Naive B cell (primary cell): Measurements from ENCODE around the gene MAGOH. TPM values are rescaled to one million over a fixed set of nuclear protein-coding genes. Genes with fewer than 3 reads are reported as not detected.
A peak's percentile ranks its signal among the peaks of the same experiment; 100 is the strongest.
"Not testable (repeated sequence)": the region's sequence is repeated elsewhere in the genome, so short reads cannot be mapped to it uniquely, and the experiment has no call there.

ENCODE experiments used
- ATAC-seq, 2 donors: fragments of 150-1000 bp; cut with Tn5 transposase; 2 replicates each; pipeline ENCODE4 v1.10.0; 2021; ENCODE audit warnings: low read depth in 2 of 2, mild to moderate bottlenecking in 2 of 2, moderate library complexity in 2 of 2
- DNase-seq: peaks from one replicate; pipeline ENCODE4 v3.0.0; 2022
- H3K27ac Mint-ChIP-seq, 6 donors: one replicate each; pipeline ENCODE4 v1.8.0; 2020 to 2022; ENCODE audit warnings: mild to moderate bottlenecking in 6 of 6, mixed read lengths in 6 of 6, moderate library complexity in 5 of 6, inconsistent platforms in 2 of 6
- H3K27me3 Mint-ChIP-seq, 3 donors: one replicate each; pipeline ENCODE4 v1.8.0; 2021 to 2022; ENCODE audit warnings: mixed read lengths in 3 of 3, mild to moderate bottlenecking in 1 of 3
- H3K36me3 Mint-ChIP-seq, 2 donors: one replicate each; pipeline ENCODE4 v1.8.0; 2020 to 2022; ENCODE audit warnings: mixed read lengths in 2 of 2, inconsistent platforms in 1 of 2, mild to moderate bottlenecking in 1 of 2
- H3K4me1 Mint-ChIP-seq, 3 donors: one replicate each; pipeline ENCODE4 v1.8.0; 2020 to 2022; ENCODE audit warnings: mixed read lengths in 3 of 3, inconsistent platforms in 1 of 3, mild to moderate bottlenecking in 1 of 3, moderate library complexity in 1 of 3
- H3K4me3 Mint-ChIP-seq, 8 donors: one replicate each; pipeline ENCODE4 v1.8.0; 2020 to 2022; ENCODE audit warnings: mild to moderate bottlenecking in 8 of 8, mixed read lengths in 8 of 8, moderate library complexity in 8 of 8, inconsistent platforms in 2 of 8
- H3K9me3 Mint-ChIP-seq, 7 donors: one replicate each; pipeline ENCODE4 v1.8.0; 2020 to 2022; ENCODE audit warnings: mixed read lengths in 7 of 7, mild to moderate bottlenecking in 5 of 7, inconsistent platforms in 2 of 7, moderate library complexity in 1 of 7
- polyA plus RNA-seq, 6 donors: library from polyadenylated mRNA; unstranded; fragments of 300-500 nt; fragmentation: Illumina TruSeq; gene quantifications; one replicate each; pipeline ENCODE4 v1.2.3, GENCODE V29; 2021; ENCODE audit warnings: low read depth in 6 of 6

The MAGOH gene
- polyA plus RNA-seq, 6 donors from 2014 or later, result 44.2 to 124 (median 117) TPM

- not testable (repeated sequence) for ATAC-seq, DNase-seq, H3K27me3 Mint-ChIP-seq, H3K4me3 Mint-ChIP-seq
- peaks cover 0 to 17% (median 13%) of the 10 kb centered on the region in 3 donors for H3K4me1 Mint-ChIP-seq
- H3K27ac Mint-ChIP-seq, result peak overlapping the region in 1 of 6 donors; percentile 37
- peaks cover 12 to 43% (median 31%) of the 10 kb centered on the region in 7 donors for H3K9me3 Mint-ChIP-seq
- peaks cover 58 to 64% of the 10 kb centered on the region in 2 donors for H3K36me3 Mint-ChIP-seq
Observed at GRCh38 chr1:53205496-53205895, 32.8 kb downstream of the MAGOH start.

DNA sequence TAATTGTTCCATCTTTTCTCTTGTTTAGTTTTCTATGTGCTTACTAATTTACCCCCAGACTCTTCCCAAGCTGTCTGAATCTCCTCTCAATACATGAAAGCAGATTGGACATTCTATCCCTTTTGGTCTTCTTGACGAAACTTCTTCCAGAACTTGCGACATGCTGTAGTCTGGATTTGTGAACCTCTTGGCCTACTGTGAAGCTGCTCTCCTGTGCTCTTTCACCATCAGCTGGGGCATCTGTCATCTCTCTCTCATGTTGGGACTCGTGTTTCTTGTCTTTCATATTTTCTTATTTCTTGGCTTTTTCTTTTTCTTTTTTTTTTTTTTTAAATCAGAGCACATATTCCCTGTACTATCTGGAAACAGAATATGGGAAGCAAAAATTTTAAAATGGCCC is 34.9 kb downstream of the MAGOH start:
- Mint-ChIP-seq H3K27ac (no peak overlapping the region), H3K27me3 (no peaks in the 10 kb centered on the region), H3K4me3 (no peak overlapping the region), H3K4me1 (peaks cover 0 to 23% (median 17%) of the 10 kb centered on the region in 3 donors), H3K36me3 (peaks cover 50 to 55% of the 10 kb centered on the region in 2 donors), H3K9me3 (peaks cover 12 to 43% (median 31%) of the 10 kb centered on the region in 7 donors)
- DNase-seq, result no peak
- ATAC-seq, result no peak

- ATAC-seq, result no peak
- Mint-ChIP-seq H3K4me3 (peak overlapping the region; percentile 83 to 98 (median 96)), H3K27me3 (no peaks in the 10 kb centered on the region), H3K27ac (peak overlapping the region in 5 of 6 donors; percentile 67 to 95 (median 89)), H3K9me3 (no peaks in the 10 kb centered on the region), H3K4me1 (peaks cover 21 to 41% (median 23%) of the 10 kb centered on the region in 3 donors), H3K36me3 (peaks cover 13 to 25% of the 10 kb centered on the region in 2 donors)
- no peak for DNase-seq
Observed at GRCh38 chr1:53198241-53198651, 40.1 kb downstream of the MAGOH start.

- no peak for ATAC-seq
- Mint-ChIP-seq H3K36me3 (peaks cover 6 to 18% of the 10 kb centered on the region in 2 donors), H3K27me3 (no peaks in the 10 kb centered on the region), H3K4me3 (peak overlapping the region; percentile 83 to 98 (median 96)), H3K4me1 (peaks cover 18 to 39% (median 21%) of the 10 kb centered on the region in 3 donors), H3K27ac (peak overlapping the region; percentile 89 to 99 (median 97)), H3K9me3 (no peaks in the 10 kb centered on the region)
- no peak for DNase-seq
Observed at GRCh38 chr1:53197291-53198200, 40.8 kb downstream of the MAGOH start.

DNA sequence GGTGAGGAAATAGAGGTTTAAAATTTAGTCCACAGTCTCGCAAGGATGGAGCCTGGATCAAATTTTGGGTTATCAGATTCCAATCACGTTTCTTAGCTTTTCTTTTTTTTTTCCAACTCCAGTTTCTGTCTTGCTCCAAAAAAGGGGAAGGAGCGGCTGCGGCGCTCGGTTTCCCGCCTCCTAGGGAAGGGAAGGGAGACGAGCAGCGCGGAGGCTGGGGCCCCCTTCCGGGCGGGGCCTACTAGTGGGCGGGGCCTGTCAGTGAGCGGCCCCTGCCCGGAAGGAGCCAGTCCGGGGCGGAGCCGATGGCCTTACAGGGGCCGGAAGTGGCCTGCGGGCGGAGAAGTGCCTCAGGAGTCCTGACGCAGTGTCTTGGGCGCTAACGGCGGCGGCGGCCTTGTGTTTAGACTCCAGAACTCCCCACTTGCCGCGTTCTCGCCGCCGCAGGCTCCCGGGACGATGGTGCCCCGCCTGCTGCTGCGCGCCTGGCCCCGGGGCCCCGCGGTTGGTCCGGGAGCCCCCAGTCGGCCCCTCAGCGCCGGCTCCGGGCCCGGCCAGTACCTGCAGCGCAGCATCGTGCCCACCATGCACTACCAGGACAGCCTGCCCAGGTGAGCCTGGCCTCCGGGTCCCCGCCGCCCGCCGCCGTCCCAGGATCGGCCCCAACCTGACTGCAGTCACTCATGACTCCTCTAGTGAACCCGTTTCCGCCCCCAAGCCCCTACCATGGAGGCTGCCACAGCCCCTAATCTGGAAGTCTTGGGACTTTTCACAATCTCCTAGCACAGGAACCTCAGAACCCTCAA is 41.6 kb downstream of the MAGOH start, which contains the start of gene CPT2:
Gene CPT2, plus strand, starts transcription at position 340 of the 806 bp plus-strand sequence. Its CDS starts 120 bp downstream, at position 460.
- Mint-ChIP-seq H3K36me3 (peaks cover 0 to 13% of the 10 kb centered on the region in 2 donors), H3K27ac (peak within 1 kb of the TSS; percentile 90 to 99 (median 97)), H3K4me1 (peaks cover 16 to 36% (median 21%) of the 10 kb centered on the region in 3 donors), H3K27me3 (no peaks in the 10 kb centered on the region), H3K9me3 (peaks cover 0 to 4% (median 0%) of the 10 kb centered on the region in 7 donors), H3K4me3 (peak within 1 kb of the TSS; percentile 83 to 98 (median 96))
- peak; percentile 83 for DNase-seq
- peak; percentile 94 to 96 for ATAC-seq

DNA sequence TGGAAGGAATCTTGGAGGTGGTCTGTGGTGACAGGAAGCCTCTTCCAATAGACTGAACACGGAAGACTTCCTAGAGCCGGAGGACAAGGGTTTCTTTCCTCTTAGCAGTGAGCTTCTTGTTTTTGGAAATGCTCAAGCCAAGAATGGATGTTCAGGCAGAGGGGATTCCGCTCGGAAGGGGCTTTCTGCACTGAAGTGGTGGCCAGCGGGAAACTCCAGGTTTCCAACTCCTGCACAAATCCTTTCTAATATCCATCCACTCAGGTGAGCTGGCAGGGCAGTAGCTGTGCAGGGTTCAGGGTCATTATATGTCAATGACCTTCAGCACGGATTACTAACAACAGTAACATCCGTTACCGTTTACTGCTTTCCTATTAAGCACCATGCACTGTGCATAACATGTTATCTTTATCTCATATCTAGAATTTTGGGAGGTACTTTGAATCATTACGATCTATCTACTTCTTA is 42.3 kb downstream of the MAGOH start:
- ATAC-seq (peak; percentile 21 to 25), DNase-seq (no peak)
- H3K9me3 Mint-ChIP-seq, result peaks cover 0 to 4% (median 0%) of the 10 kb centered on the region in 7 donors
- H3K27me3 Mint-ChIP-seq, result no peaks in the 10 kb centered on the region
- peak overlapping the region; percentile 83 to 98 (median 94) for H3K4me3 Mint-ChIP-seq
- peaks cover 0 to 13% of the 10 kb centered on the region in 2 donors for H3K36me3 Mint-ChIP-seq
- peak overlapping the region; percentile 83 to 93 (median 90) for H3K27ac Mint-ChIP-seq
- H3K4me1 Mint-ChIP-seq, result peaks cover 16 to 36% (median 21%) of the 10 kb centered on the region in 3 donors

- ATAC-seq (no peak), DNase-seq (no peak)
- H3K27ac Mint-ChIP-seq, result peak overlapping the region in 2 of 6 donors; percentile 25 to 81
- H3K27me3 Mint-ChIP-seq, result no peaks in the 10 kb centered on the region
- peak overlapping the region in 7 of 8 donors; percentile 67 to 98 (median 94) for H3K4me3 Mint-ChIP-seq
- peaks cover 0 to 13% of the 10 kb centered on the region in 2 donors for H3K36me3 Mint-ChIP-seq
- peaks cover 16 to 36% (median 21%) of the 10 kb centered on the region in 3 donors for H3K4me1 Mint-ChIP-seq
- H3K9me3 Mint-ChIP-seq, result peaks cover 0 to 4% (median 0%) of the 10 kb centered on the region in 7 donors
Observed at GRCh38 chr1:53195246-53196016, 42.9 kb downstream of the MAGOH start.

DNA sequence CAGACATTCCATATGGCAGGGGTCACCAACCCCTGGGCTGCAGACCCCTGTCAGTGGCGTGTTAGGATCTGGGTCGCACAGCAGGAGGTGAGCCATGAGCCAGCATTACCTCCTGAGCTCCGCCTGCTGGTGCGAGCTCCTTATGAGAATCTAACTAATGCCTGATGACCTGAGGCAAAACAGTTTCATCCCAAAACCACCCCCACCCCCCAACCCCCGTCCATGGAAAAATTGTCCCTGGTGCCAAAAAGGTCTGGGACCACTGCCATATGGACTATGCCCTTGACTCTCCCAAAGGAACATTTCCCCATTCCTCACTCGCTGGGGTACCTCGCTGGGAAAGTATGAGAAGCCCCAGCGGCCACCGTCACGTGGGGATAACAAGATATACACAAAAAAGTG is 48.1 kb downstream of the MAGOH start:
- no peak overlapping the region for H3K27ac Mint-ChIP-seq
- no peak for ATAC-seq
- H3K4me3 Mint-ChIP-seq, result no peak overlapping the region
- H3K27me3 Mint-ChIP-seq, result peaks cover 12 to 25% (median 19%) of the 10 kb centered on the region in 3 donors
- DNase-seq, result no peak
- peaks cover 0 to 4% (median 0%) of the 10 kb centered on the region in 7 donors for H3K9me3 Mint-ChIP-seq
- no peaks in the 10 kb centered on the region for H3K36me3 Mint-ChIP-seq
- no peaks in the 10 kb centered on the region for H3K4me1 Mint-ChIP-seq

DNA sequence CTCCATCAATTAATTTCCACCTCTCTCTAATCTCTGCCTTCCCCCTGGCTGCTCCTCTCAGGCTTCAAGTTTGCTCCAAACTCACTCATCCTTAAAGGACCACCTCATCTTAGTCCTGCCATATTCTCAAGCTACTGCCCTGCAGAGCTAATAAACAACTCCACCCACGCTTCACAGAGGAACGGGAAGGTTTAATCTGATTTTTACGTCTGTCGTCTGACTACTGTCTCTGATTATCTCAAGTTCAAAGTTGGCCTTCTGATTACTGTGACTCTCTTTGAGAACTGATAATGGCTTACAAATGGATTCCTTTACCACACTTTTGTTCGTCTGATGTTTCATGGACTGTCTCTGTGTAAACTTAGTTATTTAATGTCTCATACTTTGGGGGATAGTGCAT is 49.3 kb downstream of the MAGOH start:
- ATAC-seq, result no peak
- H3K27me3 Mint-ChIP-seq, result peaks cover 12 to 25% (median 19%) of the 10 kb centered on the region in 3 donors
- no peak overlapping the region for H3K4me3 Mint-ChIP-seq

DNA sequence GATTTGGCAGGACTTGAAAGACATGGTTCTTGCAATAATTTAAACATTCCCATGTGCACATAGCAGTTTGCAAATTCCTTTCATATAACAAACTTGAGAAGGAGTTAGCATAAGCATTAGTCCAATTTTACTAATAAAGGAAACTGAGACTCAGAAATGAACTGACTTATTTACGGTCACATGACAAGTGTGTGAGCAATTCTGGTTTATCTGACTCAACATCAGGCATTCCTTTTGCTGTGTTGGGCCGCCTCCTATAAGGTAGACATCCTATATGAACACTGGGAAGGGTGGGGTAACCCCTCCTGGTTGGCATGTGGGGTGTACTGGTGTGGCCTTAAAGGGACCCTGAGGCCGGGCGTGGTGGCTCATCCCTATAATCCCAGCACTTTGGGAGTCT is 50.2 kb downstream of the MAGOH start:
- Mint-ChIP-seq H3K27ac (no peak overlapping the region), H3K4me1 (no peaks in the 10 kb centered on the region), H3K36me3 (no peaks in the 10 kb centered on the region), H3K4me3 (no peak overlapping the region), H3K9me3 (peaks cover 0 to 4% (median 0%) of the 10 kb centered on the region in 7 donors), H3K27me3 (peaks cover 12 to 25% (median 19%) of the 10 kb centered on the region in 3 donors)
- DNase-seq (no peak), ATAC-seq (no peak)

More for the DNA sequence above, 49.3 kb downstream of the MAGOH start:
- Mint-ChIP-seq H3K4me1 (no peaks in the 10 kb centered on the region), H3K9me3 (peaks cover 0 to 4% (median 0%) of the 10 kb centered on the region in 7 donors), H3K36me3 (no peaks in the 10 kb centered on the region), H3K27ac (no peak overlapping the region)
- DNase-seq, result no peak

DNA sequence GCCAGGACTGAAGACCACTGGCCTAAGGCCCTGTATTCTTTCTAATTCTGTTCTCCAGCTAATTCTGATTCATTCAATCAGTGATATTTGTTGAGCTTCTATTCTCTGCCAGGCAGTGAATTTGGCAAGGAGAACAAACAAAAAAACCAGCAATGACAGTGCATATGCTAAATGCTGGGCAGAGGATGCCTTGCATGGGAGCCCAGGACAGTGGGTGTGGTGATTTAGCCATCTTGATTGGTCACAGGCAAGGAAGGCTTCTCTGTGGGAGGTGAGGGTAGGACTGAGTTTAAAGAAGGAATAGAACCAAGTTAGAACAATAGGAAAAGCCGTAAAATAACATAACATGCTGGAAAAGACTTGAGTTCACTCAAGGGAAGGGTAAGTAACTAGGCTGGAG is 50.9 kb downstream of the MAGOH start:
- DNase-seq (no peak), ATAC-seq (no peak)
- H3K36me3 Mint-ChIP-seq, result no peaks in the 10 kb centered on the region
- H3K4me3 Mint-ChIP-seq, result no peak overlapping the region
- no peak overlapping the region for H3K27ac Mint-ChIP-seq
- peaks cover 12 to 25% (median 19%) of the 10 kb centered on the region in 3 donors for H3K27me3 Mint-ChIP-seq
- H3K9me3 Mint-ChIP-seq, result peaks cover 0 to 4% (median 0%) of the 10 kb centered on the region in 7 donors
- H3K4me1 Mint-ChIP-seq, result no peaks in the 10 kb centered on the region

- Mint-ChIP-seq H3K36me3 (no peaks in the 10 kb centered on the region), H3K9me3 (no peaks in the 10 kb centered on the region), H3K27me3 (peaks cover 12 to 25% (median 19%) of the 10 kb centered on the region in 3 donors), H3K4me3 (no peak overlapping the region), H3K4me1 (no peaks in the 10 kb centered on the region), H3K27ac (no peak overlapping the region)
- no peak for ATAC-seq
- DNase-seq, result no peak
Observed at GRCh38 chr1:53186533-53186932, 51.8 kb downstream of the MAGOH start.
